SK-N-SH treated with all-trans-retinoic acid at 6 μM for 48 hours (cell line): ENCODE measurements around the gene GTF2A1.
A peak's percentile ranks its signal among the peaks of the same experiment; 100 is the strongest.

Experiments
- ATAC-seq: fragments of 200-7000 bp; cut with Tn5 transposase; 3 replicates; pipeline ENCODE4 v1.9.1; 2020; ENCODE audit warnings: mild to moderate bottlenecking, moderate library complexity
- ARNTL ChIP-seq: fragments of 450-650 bp; formaldehyde crosslinking; IDR thresholded peaks from 2 replicates; pipeline ENCODE4 v1.5.0; 2020; ENCODE audit warnings: low read depth, mild to moderate bottlenecking, moderate library complexity, borderline replicate concordance
- BACH2 ChIP-seq: fragments of 250-450 bp; sonication (Bioruptor Pico); IDR thresholded peaks from 2 replicates; pipeline ENCODE4 v1.9.0; 2021; ENCODE audit warnings: mild to moderate bottlenecking, borderline replicate concordance
- CSDC2 ChIP-seq: fragments of 250-450 bp; sonication (Bioruptor Pico); IDR thresholded peaks from 2 replicates; pipeline ENCODE4 v1.5.0; 2020; ENCODE audit warnings: mild to moderate bottlenecking, moderate library complexity
- ESRRG ChIP-seq: fragments of 250-450 bp; sonication (Bioruptor Pico); IDR thresholded peaks from 2 replicates; pipeline ENCODE4 v1.6.1; 2021; ENCODE audit warnings: mild to moderate bottlenecking
- GLIS3 ChIP-seq: fragments of 250-450 bp; sonication (Bioruptor Pico); IDR thresholded peaks from 2 replicates; pipeline ENCODE4 v1.5.0; 2020; ENCODE audit warnings: mild to moderate bottlenecking, moderate library complexity
- ISL1 ChIP-seq: fragments of 250-450 bp; sonication (Bioruptor Pico); IDR thresholded peaks from 2 replicates; pipeline ENCODE4 v2.1.2; 2022; ENCODE audit warnings: mild to moderate bottlenecking, moderate library complexity
- OSR1 ChIP-seq: fragments of 250-450 bp; sonication (Bioruptor Pico); IDR thresholded peaks from 2 replicates; pipeline ENCODE4 v1.8.0; 2022; ENCODE audit warnings: moderate library complexity, mild to moderate bottlenecking, inconsistent platforms
- PPARA ChIP-seq: fragments of 250-450 bp; sonication (Bioruptor Pico); IDR thresholded peaks from 2 replicates; pipeline ENCODE4 v1.5.0; 2020; ENCODE audit warnings: mild to moderate bottlenecking, borderline replicate concordance
- RARB ChIP-seq: fragments of 250-450 bp; sonication (Bioruptor Pico); IDR thresholded peaks from 2 replicates; pipeline ENCODE4 v1.8.0; 2021; ENCODE audit warnings: mild to moderate bottlenecking, moderate library complexity
- SNAI2 ChIP-seq: fragments of 250-450 bp; sonication (Bioruptor Pico); IDR thresholded peaks from 2 replicates; pipeline ENCODE4 v1.5.0; 2020; ENCODE audit warnings: mild to moderate bottlenecking, moderate library complexity
- TCF4 ChIP-seq: fragments of 250-450 bp; sonication (Bioruptor Pico); IDR thresholded peaks from 2 replicates; pipeline ENCODE4 v1.8.0; 2021; ENCODE audit warnings: mild to moderate bottlenecking, moderate library complexity, borderline replicate concordance
- TOX ChIP-seq: fragments of 250-450 bp; sonication (Bioruptor Pico); IDR thresholded peaks from 2 replicates; pipeline ENCODE4 v1.8.0; 2021; ENCODE audit warnings: mild to moderate bottlenecking, moderate library complexity, borderline replicate concordance
- ZC3H10 ChIP-seq: fragments of 250-450 bp; sonication (Bioruptor Pico); IDR thresholded peaks from 2 replicates; pipeline ENCODE4 v1.5.1; 2021; ENCODE audit warnings: mild to moderate bottlenecking, moderate library complexity
- ZFP3 ChIP-seq: fragments of 250-450 bp; sonication (Bioruptor Pico); IDR thresholded peaks from 2 replicates; pipeline ENCODE4 v1.5.0; 2020; ENCODE audit warnings: mild to moderate bottlenecking, moderate library complexity
- ZFP30 ChIP-seq: fragments of 450-650 bp; formaldehyde crosslinking; IDR thresholded peaks from 2 replicates; pipeline ENCODE4 v1.5.0; 2022; ENCODE audit warnings: mild to moderate bottlenecking, moderate library complexity
- ZNF565 ChIP-seq: fragments of 450-650 bp; formaldehyde crosslinking; conservative IDR thresholded peaks from 2 replicates; pipeline ENCODE4 v1.5.0; 2020; ENCODE audit warnings: low read depth, mild to moderate bottlenecking, moderate library complexity
- ZNF70 ChIP-seq: fragments of 450-650 bp; formaldehyde crosslinking; IDR thresholded peaks from 2 replicates; pipeline ENCODE4 v1.5.0; 2020; ENCODE audit warnings: mild to moderate bottlenecking, moderate library complexity
- ZNF8 ChIP-seq: fragments of 450-650 bp; formaldehyde crosslinking; IDR thresholded peaks from 2 replicates; pipeline ENCODE4 v1.5.0; 2020; ENCODE audit warnings: mild to moderate bottlenecking, moderate library complexity
- TF ChIP-seq, protein P1 (sequence below): fragments of 250-450 bp; sonication (Bioruptor Pico); IDR thresholded peaks from 2 replicates; pipeline ENCODE4 v1.8.0; 2021; ENCODE audit warnings: low read depth, mild to moderate bottlenecking, moderate library complexity, borderline replicate concordance
- TF ChIP-seq, protein P2 (sequence below): fragments of 250-450 bp; sonication (Bioruptor Pico); IDR thresholded peaks from 2 replicates; pipeline ENCODE4 v1.8.0; 2020; ENCODE audit warnings: mild to moderate bottlenecking, moderate library complexity, borderline replicate concordance
- TF ChIP-seq, protein P3 (sequence below): fragments of 250-450 bp; sonication (Bioruptor Pico); IDR thresholded peaks from 2 replicates; pipeline ENCODE4 v1.5.1; 2020; ENCODE audit warnings: low read depth, mild to moderate bottlenecking, moderate library complexity
- TF ChIP-seq, protein P4 (sequence below): fragments of 250-450 bp; sonication (Bioruptor Pico); IDR thresholded peaks from 2 replicates; pipeline ENCODE4 v1.5.0; 2020; ENCODE audit warnings: mild to moderate bottlenecking, moderate library complexity

GTF2A1 gene

DNA sequence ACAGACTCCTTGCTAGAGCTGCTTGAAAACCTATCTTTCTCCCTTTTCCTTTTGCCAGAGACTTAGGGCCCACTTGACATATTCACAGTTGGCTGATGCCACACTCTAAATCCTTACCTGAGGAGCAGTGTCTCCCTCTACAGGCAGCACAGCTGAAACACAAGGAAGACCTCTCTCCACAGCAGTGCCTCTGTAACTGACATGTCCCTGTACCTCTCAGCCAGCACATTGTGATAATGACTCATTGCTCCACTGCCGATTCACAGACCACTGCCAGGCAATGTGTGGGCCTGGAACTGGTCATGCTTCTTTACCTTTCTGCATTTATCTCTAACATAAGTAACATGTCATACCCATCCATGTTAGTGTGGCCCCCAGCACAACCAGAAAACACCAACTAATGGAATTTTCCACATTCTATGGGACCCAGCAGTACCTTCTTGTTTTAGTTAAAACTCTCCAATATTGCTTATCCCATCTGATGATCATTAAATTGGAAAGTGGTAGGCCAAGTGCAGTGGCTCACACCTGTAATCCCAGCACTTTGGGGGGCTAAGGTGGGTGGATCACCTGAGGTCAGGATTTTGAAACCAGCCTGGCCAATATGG lies 56.5 kb downstream of the GTF2A1 start:
- ATAC-seq: peak; percentile 99
- no peak for TF ChIP-seq TCF4 (CRISPR knock-in tag)
- TF ChIP-seq, all 23 proteins: peak for 0

DNA sequence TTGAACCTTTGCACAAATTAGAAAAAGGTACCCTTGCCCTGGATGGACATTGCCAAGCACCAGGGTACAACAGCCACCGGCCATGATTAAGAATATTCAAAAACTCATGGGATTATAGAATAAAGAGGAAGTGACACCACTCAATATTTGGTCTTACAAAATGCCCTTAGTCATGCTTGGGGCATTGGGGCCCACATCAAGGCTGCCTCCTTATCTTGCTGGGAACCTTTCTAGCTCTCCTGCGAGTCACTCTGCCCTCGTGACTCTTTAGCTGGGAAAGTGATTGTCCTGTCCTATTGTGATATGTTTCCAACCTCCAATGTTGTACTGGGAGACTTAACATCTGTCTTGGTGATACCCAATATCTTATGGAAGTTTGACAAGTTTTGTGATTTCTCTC lies 57.8 kb downstream of the GTF2A1 start:
- ATAC-seq: no peak

DNA sequence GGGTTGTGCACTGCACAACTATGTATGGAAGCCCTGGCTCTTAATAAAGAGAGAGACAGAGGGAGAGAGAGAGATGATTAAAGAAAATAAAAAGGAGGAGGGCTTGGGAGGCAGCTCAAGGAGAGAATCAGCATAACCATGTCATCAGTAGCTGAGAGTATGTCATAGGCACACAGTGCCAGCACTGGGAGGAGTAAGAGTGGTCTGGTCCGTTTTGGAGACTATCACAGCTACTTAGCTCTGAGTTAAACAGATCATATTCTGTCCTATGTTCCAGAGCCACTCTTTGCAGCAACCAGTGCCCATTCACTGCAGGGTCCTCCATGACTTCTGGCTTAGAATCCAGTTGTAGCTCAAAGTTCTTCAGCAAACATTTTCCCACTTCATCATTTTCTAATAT lies 59.0 kb downstream of the GTF2A1 start:
- no peak for ATAC-seq
- no peak for TF ChIP-seq PPARA (CRISPR knock-in tag)
- no peak for TF ChIP-seq SNAI2
- TF ChIP-seq TCF4 (CRISPR knock-in tag): no peak
- no peak for TF ChIP-seq ZNF70 (CRISPR knock-in tag)
- no peak for TF ChIP-seq ZFP3 (CRISPR knock-in tag)
- TF ChIP-seq ZNF565 (CRISPR knock-in tag): no peak
- TF ChIP-seq ISL1 (CRISPR knock-in tag): no peak
- TF ChIP-seq ARNTL (CRISPR knock-in tag): no peak
- TF ChIP-seq BACH2 (CRISPR knock-in tag): no peak
- no peak for TF ChIP-seq ESRRG (CRISPR knock-in tag)
- TF ChIP-seq, protein P1, sequence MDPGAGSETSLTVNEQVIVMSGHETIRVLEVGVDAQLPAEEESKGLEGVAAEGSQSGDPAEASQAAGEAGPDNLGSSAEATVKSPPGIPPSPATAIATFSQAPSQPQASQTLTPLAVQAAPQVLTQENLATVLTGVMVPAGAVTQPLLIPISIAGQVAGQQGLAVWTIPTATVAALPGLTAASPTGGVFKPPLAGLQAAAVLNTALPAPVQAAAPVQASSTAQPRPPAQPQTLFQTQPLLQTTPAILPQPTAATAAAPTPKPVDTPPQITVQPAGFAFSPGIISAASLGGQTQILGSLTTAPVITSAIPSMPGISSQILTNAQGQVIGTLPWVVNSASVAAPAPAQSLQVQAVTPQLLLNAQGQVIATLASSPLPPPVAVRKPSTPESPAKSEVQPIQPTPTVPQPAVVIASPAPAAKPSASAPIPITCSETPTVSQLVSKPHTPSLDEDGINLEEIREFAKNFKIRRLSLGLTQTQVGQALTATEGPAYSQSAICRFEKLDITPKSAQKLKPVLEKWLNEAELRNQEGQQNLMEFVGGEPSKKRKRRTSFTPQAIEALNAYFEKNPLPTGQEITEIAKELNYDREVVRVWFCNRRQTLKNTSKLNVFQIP (CRISPR knock-in tag): no peak
- TF ChIP-seq, protein P2, sequence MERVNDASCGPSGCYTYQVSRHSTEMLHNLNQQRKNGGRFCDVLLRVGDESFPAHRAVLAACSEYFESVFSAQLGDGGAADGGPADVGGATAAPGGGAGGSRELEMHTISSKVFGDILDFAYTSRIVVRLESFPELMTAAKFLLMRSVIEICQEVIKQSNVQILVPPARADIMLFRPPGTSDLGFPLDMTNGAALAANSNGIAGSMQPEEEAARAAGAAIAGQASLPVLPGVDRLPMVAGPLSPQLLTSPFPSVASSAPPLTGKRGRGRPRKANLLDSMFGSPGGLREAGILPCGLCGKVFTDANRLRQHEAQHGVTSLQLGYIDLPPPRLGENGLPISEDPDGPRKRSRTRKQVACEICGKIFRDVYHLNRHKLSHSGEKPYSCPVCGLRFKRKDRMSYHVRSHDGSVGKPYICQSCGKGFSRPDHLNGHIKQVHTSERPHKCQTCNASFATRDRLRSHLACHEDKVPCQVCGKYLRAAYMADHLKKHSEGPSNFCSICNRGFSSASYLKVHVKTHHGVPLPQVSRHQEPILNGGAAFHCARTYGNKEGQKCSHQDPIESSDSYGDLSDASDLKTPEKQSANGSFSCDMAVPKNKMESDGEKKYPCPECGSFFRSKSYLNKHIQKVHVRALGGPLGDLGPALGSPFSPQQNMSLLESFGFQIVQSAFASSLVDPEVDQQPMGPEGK (CRISPR knock-in tag): no peak
- no peak for TF ChIP-seq ZFP30 (CRISPR knock-in tag)
- TF ChIP-seq, protein P3, sequence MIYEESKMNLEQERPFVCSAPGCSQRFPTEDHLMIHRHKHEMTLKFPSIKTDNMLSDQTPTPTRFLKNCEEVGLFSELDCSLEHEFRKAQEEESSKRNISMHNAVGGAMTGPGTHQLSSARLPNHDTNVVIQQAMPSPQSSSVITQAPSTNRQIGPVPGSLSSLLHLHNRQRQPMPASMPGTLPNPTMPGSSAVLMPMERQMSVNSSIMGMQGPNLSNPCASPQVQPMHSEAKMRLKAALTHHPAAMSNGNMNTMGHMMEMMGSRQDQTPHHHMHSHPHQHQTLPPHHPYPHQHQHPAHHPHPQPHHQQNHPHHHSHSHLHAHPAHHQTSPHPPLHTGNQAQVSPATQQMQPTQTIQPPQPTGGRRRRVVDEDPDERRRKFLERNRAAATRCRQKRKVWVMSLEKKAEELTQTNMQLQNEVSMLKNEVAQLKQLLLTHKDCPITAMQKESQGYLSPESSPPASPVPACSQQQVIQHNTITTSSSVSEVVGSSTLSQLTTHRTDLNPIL: no peak
- TF ChIP-seq RARB (CRISPR knock-in tag): no peak
- no peak for TF ChIP-seq CSDC2 (CRISPR knock-in tag)
- TF ChIP-seq, protein P4, sequence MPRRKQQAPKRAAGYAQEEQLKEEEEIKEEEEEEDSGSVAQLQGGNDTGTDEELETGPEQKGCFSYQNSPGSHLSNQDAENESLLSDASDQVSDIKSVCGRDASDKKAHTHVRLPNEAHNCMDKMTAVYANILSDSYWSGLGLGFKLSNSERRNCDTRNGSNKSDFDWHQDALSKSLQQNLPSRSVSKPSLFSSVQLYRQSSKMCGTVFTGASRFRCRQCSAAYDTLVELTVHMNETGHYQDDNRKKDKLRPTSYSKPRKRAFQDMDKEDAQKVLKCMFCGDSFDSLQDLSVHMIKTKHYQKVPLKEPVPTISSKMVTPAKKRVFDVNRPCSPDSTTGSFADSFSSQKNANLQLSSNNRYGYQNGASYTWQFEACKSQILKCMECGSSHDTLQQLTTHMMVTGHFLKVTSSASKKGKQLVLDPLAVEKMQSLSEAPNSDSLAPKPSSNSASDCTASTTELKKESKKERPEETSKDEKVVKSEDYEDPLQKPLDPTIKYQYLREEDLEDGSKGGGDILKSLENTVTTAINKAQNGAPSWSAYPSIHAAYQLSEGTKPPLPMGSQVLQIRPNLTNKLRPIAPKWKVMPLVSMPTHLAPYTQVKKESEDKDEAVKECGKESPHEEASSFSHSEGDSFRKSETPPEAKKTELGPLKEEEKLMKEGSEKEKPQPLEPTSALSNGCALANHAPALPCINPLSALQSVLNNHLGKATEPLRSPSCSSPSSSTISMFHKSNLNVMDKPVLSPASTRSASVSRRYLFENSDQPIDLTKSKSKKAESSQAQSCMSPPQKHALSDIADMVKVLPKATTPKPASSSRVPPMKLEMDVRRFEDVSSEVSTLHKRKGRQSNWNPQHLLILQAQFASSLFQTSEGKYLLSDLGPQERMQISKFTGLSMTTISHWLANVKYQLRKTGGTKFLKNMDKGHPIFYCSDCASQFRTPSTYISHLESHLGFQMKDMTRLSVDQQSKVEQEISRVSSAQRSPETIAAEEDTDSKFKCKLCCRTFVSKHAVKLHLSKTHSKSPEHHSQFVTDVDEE: no peak
- TF ChIP-seq TOX (CRISPR knock-in tag): no peak
- TF ChIP-seq ZNF8: no peak
- TF ChIP-seq ZC3H10 (CRISPR knock-in tag): no peak

More for the DNA sequence above, 57.8 kb downstream of the GTF2A1 start:
- TF ChIP-seq ZC3H10 (CRISPR knock-in tag) (no peak), RARB (CRISPR knock-in tag) (no peak), TCF4 (CRISPR knock-in tag) (no peak), ISL1 (CRISPR knock-in tag) (no peak)

DNA sequence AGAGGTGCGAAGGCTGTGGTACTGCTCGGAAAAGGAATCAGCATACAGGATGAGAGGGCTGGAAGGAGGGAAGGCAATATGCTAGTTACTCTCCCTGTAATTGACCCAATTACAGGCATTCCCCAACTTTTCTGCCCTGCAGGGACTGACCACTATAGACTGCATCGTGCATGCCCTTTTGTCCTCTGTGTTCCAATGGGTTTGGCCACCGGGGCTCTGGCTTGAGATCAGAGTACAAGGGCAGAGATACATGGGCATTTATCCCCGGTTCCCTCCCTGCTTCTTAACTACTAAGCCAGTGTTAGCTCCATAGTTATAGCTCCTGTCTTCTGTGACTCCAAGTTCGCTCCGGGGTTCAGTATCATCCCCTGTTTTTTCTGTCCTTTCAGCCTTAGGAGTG lies 59.7 kb downstream of the GTF2A1 start:
- no peak for ATAC-seq
- no peak for TF ChIP-seq ZNF70 (CRISPR knock-in tag)
- TF ChIP-seq RARB (CRISPR knock-in tag): no peak
- TF ChIP-seq, protein P3: no peak
- TF ChIP-seq PPARA (CRISPR knock-in tag): no peak
- no peak for TF ChIP-seq OSR1
- TF ChIP-seq TOX (CRISPR knock-in tag): no peak
- TF ChIP-seq ZNF565 (CRISPR knock-in tag): no peak
- TF ChIP-seq GLIS3 (CRISPR knock-in tag): no peak
- no peak for TF ChIP-seq ISL1 (CRISPR knock-in tag)
- TF ChIP-seq ARNTL (CRISPR knock-in tag): no peak
